Transverse colon (tissue), 3 donors: ENCODE data around the gene NRARP.

Experiments used
- CTCF ChIP-seq, 5 experiments: fragments of 200-600 bp in 3 of 5; fragments of 450-650 bp in 2 of 5; sonication (generic) in 3 of 5; IDR thresholded peaks; 1 replicate in 2 of 5; 2 replicates in 3 of 5; pipeline ENCODE4 v1.5.1; 2016 to 2017; ENCODE audit warnings: antibody characterized with exemption in 5 of 5, inconsistent platforms in 3 of 5, mild to moderate bottlenecking in 2 of 5, moderate library complexity in 1 of 5
- POLR2A ChIP-seq: fragments of 450-650 bp; IDR thresholded peaks from one replicate; pipeline ENCODE4 v1.6.1; 2016; ENCODE audit warnings: antibody characterized with exemption, mild to moderate bottlenecking, moderate library complexity

- TF ChIP-seq CTCF (IDR thresholded peaks at IDR 0.05) (no peak), POLR2A (peak; percentile 29)
Observed at GRCh38 chr9:137299938-137300337, 2.1 kb downstream of the NRARP start.
